Measurements from ENCODE around the gene VAV3.
"Not testable (repeated sequence)": the region's sequence is repeated elsewhere in the genome, so short reads cannot be mapped to it uniquely, and the experiment has no call there.

The VAV3 gene, protein sequence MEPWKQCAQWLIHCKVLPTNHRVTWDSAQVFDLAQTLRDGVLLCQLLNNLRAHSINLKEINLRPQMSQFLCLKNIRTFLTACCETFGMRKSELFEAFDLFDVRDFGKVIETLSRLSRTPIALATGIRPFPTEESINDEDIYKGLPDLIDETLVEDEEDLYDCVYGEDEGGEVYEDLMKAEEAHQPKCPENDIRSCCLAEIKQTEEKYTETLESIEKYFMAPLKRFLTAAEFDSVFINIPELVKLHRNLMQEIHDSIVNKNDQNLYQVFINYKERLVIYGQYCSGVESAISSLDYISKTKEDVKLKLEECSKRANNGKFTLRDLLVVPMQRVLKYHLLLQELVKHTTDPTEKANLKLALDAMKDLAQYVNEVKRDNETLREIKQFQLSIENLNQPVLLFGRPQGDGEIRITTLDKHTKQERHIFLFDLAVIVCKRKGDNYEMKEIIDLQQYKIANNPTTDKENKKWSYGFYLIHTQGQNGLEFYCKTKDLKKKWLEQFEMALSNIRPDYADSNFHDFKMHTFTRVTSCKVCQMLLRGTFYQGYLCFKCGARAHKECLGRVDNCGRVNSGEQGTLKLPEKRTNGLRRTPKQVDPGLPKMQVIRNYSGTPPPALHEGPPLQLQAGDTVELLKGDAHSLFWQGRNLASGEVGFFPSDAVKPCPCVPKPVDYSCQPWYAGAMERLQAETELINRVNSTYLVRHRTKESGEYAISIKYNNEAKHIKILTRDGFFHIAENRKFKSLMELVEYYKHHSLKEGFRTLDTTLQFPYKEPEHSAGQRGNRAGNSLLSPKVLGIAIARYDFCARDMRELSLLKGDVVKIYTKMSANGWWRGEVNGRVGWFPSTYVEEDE
- total RNA-seq = 5.6 to 142 (median 73.6) reads per million in 17 experiments

DNA sequence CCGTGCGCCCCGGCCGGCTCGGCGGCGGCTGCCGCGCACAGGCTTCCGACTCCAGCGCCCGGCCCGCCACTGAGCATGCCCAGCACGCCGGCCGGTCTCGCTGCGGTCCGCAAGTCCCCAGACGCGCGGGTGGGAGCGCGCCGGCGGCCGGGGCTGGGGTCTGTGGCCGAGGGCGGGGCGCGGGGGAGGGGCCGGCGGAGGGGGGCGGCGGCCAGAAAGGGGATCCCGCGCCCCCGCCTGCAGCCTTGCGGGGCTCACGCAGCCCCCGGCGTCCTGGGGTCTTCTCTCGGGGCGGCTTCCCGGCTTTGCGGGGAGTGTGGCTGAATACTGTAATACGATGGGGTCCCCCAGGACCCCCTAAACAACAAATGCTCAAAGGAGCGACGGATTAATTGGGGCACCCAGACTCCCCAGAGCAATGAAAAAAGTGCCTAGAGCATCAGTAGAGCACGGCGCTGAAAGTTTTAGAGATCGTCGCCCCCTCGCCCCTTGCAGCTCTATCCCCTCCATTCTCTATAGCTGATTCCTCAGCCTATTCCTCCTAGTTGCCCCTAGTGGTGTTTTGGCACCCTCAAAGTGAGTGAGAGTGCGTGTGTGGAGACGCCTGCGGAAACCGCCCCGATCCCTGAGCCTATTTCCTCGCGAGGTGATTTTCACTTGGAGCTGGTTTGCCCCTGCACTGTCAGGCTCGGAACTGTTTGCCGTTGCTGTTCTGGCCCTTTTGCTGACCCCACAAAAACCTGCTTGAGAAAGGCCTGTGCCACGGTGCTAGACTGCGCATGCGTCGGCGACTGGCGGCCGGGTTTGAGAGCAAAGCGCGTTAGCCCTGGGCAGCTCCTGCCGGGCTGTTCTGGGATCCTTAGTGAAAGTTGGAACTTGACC lies at the start of gene VAV3:
VAV3 (minus strand) TSS at position 71 of the 882 bp plus-strand sequence. CDS start 311 bp downstream, outside the sequence.
- DNase-seq = peak; percentile 92 to 97 (median 94)

DNA sequence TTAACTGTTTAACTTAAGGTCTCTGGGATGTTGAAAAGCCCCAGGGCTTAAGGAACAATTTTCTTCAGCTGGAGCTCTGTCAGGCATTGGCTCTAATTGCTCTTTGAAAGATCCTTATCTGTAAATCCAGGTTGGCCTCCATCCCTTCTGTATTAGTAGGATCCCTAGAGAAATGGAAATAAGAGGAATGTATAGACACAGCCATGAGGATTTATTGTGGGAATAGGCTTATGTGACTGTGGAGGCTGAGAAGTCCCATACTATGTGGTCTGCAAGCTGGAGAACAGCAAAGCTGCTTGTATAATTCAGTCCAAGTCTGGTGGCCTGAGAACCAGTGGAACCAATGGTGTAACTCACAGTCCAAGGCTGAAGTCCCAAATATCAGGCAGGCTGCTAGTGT lies 47.6 kb upstream of the VAV3 start:
- DNase-seq = no peak

DNA sequence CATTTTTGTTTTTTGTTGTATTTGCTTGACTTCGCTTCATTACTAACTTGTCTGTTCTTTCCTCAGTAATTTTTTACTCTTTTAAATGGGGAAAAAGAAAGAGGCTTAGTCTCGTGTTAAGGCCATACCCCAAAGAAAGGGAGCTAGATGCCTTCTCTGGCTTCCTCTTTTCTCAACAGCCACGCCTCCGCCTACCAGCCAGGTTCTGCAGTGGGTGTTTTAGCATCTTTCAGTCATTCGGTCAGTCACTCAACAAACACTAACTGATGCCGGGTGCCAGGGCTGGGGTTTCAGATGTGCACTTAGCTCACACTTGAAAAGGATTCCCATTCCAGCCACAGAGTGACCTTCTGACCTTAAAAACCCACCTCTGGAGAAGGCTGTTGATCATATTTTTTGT lies 46.3 kb upstream of the VAV3 start:
- peak in 2 of 4 experiments; percentile 30 to 36 for DNase-seq

DNA sequence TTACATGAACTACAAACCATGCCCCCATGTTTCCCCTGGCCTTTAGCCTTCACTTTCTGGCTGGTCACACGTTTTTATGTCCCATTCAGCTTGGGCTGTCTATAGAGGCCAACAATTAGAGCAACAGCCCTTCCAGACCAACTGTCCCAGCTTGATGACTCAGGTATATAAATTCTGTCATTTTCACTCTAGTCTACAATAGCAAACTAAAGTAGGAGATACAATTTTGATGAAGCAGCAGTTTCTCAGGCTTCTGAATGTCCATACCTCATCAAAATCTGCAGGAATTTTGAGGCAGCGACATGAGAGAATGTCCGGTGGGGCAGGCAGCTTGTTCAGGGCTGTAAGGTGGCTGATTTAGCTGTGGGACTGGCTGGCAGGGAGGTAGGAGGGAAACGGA lies 45.6 kb upstream of the VAV3 start:
- DNase-seq = no peak

DNA sequence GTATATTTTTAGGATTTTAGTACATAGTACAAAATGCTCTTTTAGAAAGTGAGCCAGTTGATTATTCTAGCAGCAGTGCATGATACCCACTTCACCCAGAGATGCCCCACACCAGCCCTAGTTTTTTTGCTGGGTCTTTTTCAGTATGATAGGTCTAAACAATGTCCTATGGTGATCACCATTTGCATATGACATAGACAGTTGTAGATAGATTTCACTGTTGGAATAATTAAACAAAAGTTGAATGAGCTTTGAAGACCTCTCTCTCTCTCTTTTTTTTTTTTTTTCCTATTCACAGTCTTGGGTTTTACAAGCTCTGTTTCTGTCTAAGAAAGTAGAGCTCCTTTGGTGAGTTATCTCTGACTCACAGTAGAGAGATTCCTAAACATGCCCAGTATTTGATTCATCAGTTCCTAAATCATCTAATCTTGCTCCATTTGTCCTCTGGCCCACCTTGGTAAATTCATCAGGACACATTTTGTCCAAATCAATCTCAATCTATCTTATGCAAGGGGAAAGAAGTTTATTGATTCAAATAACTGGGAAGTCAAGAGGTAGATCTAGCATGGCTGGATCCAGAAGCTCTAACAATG lies 44.7 kb upstream of the VAV3 start:
- DNase-seq = no peak

DNA sequence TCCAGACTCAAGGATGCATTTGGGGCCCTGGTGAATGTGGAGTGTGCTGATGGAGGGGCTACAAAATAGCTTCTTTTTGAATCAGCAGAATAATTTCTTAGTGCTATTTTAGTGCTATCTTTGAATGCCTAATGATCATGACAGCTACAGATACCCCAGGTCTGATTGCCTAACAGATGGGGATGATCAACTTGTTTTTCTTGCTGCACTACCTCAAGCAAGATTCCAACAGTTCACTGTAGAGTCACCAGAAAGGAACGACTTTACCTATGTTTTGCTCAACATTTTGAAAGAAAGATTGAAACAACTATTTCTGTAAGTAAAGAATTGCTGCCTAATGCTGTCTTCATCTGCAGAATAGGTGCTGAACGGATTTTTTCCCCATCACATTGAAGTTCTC lies 42.6 kb upstream of the VAV3 start:
- DNase-seq = no peak

DNA sequence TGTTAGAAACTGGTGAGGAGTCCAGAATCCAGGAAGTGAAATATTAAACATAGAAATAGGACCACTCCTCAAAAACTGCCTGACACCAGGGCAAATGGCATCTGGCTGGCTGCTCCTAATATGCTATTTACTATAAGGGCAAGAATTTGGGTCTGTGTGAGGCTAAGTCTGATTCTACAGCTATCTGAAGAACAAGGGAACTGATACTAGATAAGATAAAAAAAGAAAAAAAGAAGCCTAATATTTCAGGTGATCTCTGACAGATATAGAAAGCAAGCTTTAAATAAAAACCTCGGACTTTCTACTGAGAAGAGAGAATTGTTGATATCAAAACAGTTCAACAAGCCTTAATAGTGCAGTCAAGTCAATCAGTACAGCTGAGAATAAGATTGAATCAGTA lies 42.1 kb upstream of the VAV3 start:
- DNase-seq = no peak

DNA sequence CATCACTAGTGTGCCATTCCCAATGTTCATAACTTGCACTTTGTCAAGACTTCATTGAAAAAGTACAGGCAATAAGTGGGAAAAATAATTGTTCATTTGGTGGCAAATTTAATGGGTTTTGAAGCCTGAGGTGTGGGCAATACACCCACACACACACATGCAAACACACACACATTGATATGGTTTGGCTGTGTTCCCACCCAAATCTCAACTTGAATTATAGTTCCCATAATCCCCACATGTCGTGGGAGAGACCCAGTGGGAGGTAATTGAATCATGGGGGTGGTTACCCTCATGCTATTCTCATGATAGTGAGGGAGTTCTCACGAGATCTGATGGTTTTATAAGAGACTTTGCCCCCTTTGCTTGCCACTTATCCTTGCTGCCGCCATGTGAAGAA lies 39.9 kb upstream of the VAV3 start:
- DNase-seq = not testable (repeated sequence)

DNA sequence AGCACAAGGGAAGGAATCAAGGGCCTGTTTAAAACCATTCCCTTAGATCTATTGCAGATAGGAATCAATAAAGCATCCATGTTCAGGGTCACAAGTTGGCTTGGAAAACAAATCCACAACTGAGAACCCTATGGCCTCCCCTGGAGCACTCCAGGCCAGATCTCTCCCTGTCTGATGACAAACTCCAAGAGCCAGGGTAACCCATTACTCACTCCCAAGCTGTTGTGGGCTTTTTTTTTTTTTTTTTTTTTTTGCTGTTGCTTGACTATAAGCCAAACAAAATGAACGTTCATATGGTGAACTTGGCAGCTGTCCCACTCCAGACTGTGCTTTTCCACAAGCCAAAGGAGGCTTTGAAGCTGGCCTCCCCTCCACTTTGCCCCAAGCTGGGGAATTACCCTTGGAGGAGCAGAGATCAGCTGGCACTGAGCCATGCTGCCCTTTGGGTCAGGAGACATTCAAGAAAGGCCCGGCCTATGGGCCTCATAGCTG lies 35.7 kb upstream of the VAV3 start:
- DNase-seq = peak in 2 of 4 experiments; percentile 11 to 15

DNA sequence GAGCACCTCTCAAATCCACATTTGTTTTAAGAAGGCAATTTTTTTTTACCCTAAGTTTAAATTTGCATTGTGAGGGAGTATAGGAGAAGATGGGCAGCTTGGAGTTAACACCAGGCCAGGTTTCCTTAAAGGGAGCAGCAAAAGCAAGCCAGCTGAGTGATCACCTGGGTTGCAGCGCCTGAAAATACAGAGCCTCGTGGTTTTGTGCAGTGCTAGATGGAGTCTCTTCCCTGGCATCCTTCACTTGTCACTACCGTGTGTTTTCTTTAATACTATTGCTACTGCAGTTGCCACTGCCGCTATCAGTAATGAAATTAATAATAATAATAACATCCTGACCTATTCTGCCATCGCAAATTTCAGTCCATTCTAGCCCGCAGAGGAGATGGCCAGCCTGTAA lies 35.2 kb upstream of the VAV3 start:
- DNase-seq = no peak

DNA sequence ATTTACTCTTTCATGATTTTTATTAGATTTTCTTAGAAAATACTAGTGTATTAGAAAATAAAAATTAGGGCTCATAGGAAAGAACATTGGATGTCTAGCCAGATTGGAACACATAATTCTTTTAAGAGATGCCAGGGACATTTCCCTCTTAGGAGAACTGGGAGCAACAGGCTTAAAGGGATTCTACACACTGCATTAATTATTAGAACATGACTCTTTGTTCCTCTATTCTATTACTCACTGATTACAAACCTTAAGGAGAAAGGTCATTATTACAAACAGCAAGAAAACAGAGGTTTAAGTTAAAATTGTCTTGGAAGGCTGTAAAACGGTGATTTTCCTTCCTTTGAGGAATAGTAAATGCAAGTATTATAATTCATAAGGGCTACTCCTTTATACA lies 32.9 kb upstream of the VAV3 start:
- peak in 2 of 4 experiments; percentile 30 to 46 for DNase-seq

DNA sequence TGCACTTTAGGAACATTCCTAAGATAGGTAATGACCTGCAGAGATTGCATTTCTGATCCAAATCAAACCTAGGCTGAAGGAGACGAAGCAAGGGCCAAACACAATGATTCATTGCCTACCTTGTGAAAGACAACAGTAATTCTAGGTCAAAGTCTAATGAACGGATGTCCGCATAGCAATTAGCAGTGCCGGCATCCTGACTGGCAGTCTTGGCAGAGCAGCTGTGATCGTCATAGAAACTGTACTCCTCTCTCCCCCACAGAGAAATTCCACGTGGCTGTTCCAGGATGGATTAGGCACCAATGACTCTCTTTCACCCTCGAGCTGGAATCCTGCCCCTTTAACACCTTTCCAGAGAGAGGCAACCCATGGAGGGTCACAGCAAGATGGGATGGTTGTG lies 28.9 kb upstream of the VAV3 start:
- no peak for DNase-seq

DNA sequence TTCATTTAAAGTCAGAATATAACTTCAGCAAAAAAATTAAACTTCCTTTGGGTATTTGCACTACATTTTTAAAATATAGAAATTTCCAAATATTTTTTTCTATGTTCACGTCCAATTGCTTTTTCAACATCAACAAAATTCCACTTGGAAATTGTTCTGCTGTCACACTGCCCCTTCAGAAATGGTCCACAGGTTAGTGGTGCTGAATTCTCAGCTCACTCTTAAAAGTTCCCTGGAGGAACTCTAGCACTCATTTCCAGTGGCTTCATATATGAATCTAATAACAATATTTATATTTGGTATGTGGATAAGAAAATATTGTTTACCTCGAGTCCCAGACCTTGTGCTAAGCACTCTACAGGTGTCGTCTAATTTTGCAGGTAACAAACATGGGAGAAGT lies 27.4 kb upstream of the VAV3 start:
- DNase-seq = no peak

DNA sequence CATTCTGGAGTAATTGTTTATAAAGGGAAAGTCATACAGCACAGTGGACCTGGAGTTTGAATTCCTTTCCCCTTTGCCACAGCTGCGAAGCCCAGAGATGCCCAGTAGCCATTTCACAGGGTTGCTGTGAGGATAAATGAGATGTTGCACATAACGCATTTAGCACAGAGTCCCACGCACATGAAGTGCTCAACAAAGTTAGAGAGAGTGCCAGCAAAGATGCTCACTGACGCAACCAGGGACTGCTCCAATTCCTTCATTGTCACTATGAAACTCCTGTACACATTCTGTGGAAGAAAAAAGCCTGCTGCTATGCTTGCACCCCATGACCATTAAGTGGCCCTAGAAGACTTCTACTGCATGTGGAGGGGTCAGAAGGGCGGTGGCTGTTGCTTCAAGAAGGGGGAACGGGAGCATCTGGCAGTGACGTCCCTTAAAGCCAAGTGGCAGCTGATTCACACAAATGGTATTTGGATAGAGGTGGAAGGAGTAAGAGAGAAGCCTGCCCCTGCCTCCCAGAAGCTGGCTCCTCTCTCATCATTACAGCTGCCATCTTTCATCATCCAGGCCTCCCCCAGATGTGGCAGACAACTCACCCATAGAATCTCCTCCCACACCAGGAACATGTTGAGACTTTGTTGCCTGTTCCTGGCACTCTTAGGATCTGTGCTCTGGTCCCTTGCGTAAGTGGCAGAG lies 26.5 kb upstream of the VAV3 start:
- peak; percentile 32 to 66 (median 57) for DNase-seq

DNA sequence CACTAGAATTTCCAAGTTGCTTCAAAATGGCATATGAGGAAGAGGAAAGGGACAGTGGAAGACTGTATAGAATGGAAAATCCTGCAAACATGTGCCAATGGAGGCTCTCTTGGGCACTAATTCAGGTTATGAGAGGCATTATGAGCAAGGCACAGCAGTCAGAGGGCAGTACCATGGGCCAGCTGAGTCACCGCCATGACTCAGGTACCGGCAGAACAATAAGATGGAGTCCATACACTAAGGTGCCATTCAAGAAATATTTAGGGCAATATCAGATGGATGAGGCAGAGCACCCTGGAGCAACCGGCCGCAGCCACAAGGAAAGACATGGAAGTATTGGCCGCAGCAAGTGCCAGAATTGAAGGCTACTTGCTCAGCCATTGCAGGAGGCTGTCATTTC lies 25.6 kb upstream of the VAV3 start:
- no peak for DNase-seq

DNA sequence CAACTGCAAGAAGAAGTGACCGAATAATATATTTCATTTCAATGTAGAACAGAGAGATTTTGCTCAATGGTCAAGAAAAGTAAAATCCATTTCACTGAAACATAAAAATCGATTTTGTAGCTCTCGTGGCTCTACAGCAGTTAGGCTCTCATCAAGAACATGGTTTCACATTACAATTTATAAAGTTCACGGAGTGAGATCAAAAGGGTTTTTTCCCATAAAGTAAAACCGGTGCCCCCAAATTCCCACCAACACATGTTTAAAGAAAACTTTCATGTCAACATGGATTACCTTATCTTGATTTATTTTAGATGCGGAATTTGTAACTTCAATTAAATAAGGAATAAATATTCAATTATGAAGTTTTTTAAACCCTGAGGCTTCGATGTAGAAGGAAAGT lies 16.3 kb upstream of the VAV3 start:
- no peak for DNase-seq

DNA sequence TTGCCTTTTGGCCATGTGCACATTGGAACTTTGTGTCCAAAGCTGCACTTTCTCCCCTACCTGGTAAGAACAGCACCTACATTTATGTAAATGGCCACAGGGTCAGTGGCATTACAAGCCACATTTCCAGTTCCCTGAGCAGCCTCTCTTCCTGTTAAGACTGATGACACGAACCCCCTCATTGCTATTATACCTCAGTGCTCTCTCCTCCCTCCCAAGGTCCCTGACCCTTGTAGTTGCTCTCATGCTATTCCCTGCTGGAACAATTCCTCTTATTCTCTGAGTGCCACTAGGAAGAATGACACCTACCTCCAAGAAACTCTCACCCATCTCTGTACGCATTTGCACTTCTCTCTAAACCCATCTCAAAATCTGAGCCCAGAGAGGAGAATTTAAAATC lies 14.9 kb upstream of the VAV3 start:
- DNase-seq = no peak

DNA sequence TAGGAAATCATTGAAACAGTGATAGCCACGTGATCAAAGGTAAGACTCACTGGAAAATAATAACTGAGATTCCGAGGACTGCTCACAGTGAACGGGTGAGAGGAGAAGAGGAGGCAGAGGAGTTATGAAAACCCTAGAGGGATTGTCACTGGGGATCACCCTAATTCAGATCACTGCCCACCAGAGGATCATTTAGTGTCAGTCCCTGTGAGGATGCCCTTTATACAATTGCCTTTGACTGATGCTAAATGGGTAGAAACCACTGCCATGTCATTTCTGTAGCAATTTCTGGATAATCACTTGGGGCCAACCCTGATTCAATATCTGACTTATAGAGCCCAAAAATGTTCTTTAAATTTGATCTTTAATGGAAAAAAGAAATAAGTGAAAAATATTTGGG lies 14.1 kb upstream of the VAV3 start:
- DNase-seq = no peak

DNA sequence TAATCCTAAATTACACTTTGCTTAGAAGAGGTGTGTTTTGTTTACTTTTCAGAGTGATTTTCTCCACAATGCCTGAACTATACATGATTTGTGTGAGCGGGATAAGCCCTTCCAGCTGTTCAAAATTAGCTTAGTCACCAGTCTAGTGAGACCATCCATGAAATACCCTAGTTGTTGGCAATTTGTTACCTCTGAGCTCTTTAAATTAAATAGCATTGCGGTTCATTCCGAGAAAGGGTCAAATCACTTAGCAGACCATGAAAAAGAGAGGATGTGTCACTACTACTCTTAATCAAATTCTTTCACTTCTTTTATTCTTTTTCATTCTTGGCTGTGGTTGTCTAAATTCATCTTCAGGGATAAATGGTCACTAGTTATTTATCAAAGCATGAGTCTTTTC lies 11.9 kb upstream of the VAV3 start:
- no peak for DNase-seq

DNA sequence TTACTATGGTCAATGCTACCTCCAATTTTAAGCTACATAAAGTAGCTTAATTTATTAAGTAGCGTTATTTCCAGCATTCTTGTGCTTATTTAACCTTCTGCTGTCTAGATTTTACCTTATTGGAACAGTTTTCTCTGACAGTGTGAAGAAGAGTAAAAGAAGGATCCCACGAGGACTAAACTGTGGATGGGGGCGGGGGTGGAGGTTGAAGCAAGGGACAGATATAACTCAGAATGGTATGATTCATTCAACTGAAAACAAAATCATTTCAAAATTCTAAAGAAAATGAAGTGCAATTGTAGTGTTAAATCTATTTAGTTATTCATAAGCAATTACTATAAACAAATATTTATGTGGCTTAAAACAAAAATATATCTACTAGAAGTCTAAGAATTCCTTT lies 11.5 kb upstream of the VAV3 start:
- peak in 1 of 4 experiments; percentile 26 for DNase-seq

DNA sequence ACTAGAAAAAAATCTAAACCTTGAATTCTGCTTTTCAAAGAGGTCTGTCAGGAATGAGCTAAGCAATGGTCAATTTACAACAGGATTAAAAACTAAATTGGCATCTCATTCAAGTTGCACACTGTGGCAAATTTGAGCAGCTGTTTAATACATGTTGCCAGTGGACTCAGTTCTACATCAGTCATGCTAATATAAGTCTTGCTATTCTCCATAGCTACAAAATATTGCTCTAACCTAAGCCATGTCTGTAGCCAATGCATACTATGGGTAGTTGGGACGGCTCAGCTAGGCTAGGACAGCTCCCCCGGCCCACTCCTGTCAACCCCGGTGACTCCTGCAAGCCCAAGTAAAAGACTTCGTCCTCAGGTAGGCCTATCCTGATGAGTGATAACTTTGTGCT lies 10.9 kb upstream of the VAV3 start:
- no peak for DNase-seq

DNA sequence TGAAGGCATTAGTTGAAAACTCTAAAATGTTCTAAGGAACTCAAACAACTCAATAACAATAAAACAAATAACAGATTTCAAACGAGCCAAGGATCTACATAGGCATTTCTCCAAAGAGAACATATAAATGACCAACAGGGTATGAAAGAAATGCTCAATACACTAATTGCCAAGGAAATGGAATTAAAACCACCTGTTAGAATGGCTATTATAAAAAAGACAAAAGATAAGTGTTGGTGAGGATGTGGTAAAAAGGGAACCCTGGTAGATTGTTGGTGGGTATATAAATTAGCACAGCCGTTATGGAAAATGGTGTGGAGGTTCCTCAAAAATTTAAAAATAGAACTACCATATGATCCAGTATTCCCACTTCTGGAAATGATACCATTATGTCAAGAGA lies 9.1 kb upstream of the VAV3 start:
- no peak for DNase-seq
